OCI-LY7 (cell line): Measurements from ENCODE around the gene HBB. TPM values are rescaled to one million over a fixed set of nuclear protein-coding genes. Genes with fewer than 3 reads are reported as not detected.

Source experiments
- BruUV-seq: library from RNA; stranded (reverse); fragments of 400-500 nt; replicated peaks from 2 replicates; lab custom pipeline; 2021; lab: Mats Ljungman, UMichigan
- CTCF ChIA-PET: fragments of 300-600 bp; sonication (Branson Sonifier 250); formaldehyde crosslinking; loops from one replicate; lab custom pipeline; 2022; ENCODE audit warnings: antibody characterized with exemption; ENCODE audit not compliant: unreplicated experiment; lab: Charles Lee
- POLR2A ChIA-PET: fragments of 300-600 bp; sonication (Branson Sonifier 250); formaldehyde crosslinking; loops from one replicate; lab custom pipeline; 2022; ENCODE audit warnings: antibody characterized with exemption; lab: Charles Lee
- DNase-seq: peaks from one replicate; pipeline ENCODE4 v3.0.0-alpha.2; 2015; ENCODE audit warnings: low spot score
- H2AFZ ChIP-seq: fragments of 200-600 bp; sonication (generic), shearing (Covaris generic); 2 replicates; pipeline ENCODE4 v1.6.1; 2014; ENCODE audit warnings: mild to moderate bottlenecking, antibody characterized with exemption, low read length, moderate library complexity
- H3K27ac ChIP-seq: fragments of 200-600 bp; sonication (generic); 2 replicates; pipeline ENCODE4 v1.5.1; 2014; ENCODE audit warnings: mixed run types, low read depth, mild to moderate bottlenecking, moderate library complexity, low read length, inconsistent platforms; ENCODE audit not compliant: poor library complexity, severe bottlenecking
- H3K36me3 ChIP-seq: fragments of 200-600 bp; sonication (generic); 2 replicates; pipeline ENCODE4 v1.6.1; 2014; ENCODE audit warnings: mild to moderate bottlenecking, antibody characterized with exemption, low read length, moderate library complexity, mixed read lengths; ENCODE audit not compliant: insufficient read depth
- H3K4me1 ChIP-seq: fragments of 200-600 bp; sonication (generic); 2 replicates; pipeline ENCODE4 v1.5.1; 2014; ENCODE audit warnings: mild to moderate bottlenecking, low read length; ENCODE audit not compliant: insufficient read depth, poor library complexity, severe bottlenecking
- H3K4me2 ChIP-seq: fragments of 200-600 bp; sonication (generic); 2 replicates; pipeline ENCODE4 v1.6.1; 2014; ENCODE audit warnings: mild to moderate bottlenecking, low read length
- H3K4me3 ChIP-seq: fragments of 200-600 bp; sonication (generic); 2 replicates; pipeline ENCODE4 v1.5.1; 2014; ENCODE audit warnings: mild to moderate bottlenecking, low read depth, low read length; ENCODE audit not compliant: poor library complexity, severe bottlenecking
- H3K79me2 ChIP-seq: fragments of 200-600 bp; sonication (generic); 2 replicates; pipeline ENCODE4 v1.6.1; 2016; ENCODE audit warnings: low read depth, mild to moderate bottlenecking, low read length, moderate library complexity, mixed read lengths; ENCODE audit not compliant: insufficient read depth
- H3K9me2 ChIP-seq: fragments of 200-600 bp; sonication (generic); 2 replicates; pipeline ENCODE4 v1.6.1; 2016; ENCODE audit warnings: mild to moderate bottlenecking, low read length, mixed read lengths; ENCODE audit not compliant: insufficient read depth
- H3K9me3 ChIP-seq: fragments of 200-600 bp; sonication (generic); 2 replicates; pipeline ENCODE4 v1.6.1; 2014; ENCODE audit warnings: mild to moderate bottlenecking, mixed run types, low read length, mixed read lengths
- H4K20me1 ChIP-seq: fragments of 200-600 bp; sonication (generic); 2 replicates; pipeline ENCODE4 v1.6.1; 2014; ENCODE audit warnings: mild to moderate bottlenecking, antibody characterized with exemption, low read length, moderate library complexity, mixed read lengths; ENCODE audit not compliant: insufficient read depth
- EZH2phosphoT487 ChIP-seq: fragments of 200-600 bp; sonication (generic); IDR thresholded peaks from 2 replicates; pipeline ENCODE4 v1.6.1; 2018; ENCODE audit warnings: low read depth, borderline replicate concordance, mild to moderate bottlenecking, mixed run types, antibody characterized with exemption, low read length, moderate library complexity, mixed read lengths
- intact Hi-C: fragments of 100-400 bp; cut with micrococcal nuclease; formaldehyde crosslinking; loops from one replicate; pipeline ENCODE4 v1.10.0; 2022; ENCODE audit not compliant: unreplicated experiment
- total RNA-seq, 2 experiments: library from RNA; depleted of rRNA in 1 of 2; stranded (reverse); fragments of >200 nt in 1 of 2; shearing (Covaris generic) in 1 of 2; gene quantifications; 2 replicates each; pipeline ENCODE4 v1.2.3, GENCODE V29; 2014 to 2022
- TF ChIP-seq, protein P1 (sequence below): fragments of 200-600 bp; sonication (generic); conservative IDR thresholded peaks from 2 replicates; pipeline ENCODE4 v1.5.1; 2014; ENCODE audit warnings: mild to moderate bottlenecking, antibody characterized with exemption, low read length, moderate library complexity, mixed read lengths

Gene HBB
- total RNA-seq, 2 experiments from 2014 or later = not detected

DNA sequence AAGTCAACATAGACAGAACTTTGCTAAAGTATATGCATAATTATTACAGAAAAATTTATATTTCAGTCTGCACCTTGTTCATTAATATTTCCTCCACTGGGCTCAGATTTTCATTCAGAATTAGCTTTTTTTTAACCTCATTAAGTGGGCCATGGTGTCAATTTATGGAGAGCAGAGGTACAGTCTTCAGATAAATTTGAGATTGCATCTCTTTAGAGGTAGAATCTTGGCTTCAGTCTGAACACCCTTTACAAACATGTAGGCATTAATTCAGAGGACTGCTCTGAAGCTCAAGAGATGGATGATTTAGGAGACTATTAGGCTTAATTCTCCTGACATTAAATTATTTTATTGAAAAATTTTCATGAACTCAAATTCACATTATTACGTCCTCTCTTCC lies 3.4 kb upstream of the HBB start:
- Histone ChIP-seq H3K27ac (no peak overlapping the region), H3K9me3 (no peaks in the 10 kb centered on the region), H3K4me3 (no peak overlapping the region), H3K79me2 (no peaks in the 10 kb centered on the region), H3K4me1 (no peaks in the 10 kb centered on the region), H3K36me3 (no peaks in the 10 kb centered on the region), H3K9me2 (no peaks in the 10 kb centered on the region), H3K4me2 (no peak overlapping the region), H2AFZ (no peak overlapping the region), H4K20me1 (no peaks in the 10 kb centered on the region)
- DNase-seq = no peak
- TF ChIP-seq, protein P1, sequence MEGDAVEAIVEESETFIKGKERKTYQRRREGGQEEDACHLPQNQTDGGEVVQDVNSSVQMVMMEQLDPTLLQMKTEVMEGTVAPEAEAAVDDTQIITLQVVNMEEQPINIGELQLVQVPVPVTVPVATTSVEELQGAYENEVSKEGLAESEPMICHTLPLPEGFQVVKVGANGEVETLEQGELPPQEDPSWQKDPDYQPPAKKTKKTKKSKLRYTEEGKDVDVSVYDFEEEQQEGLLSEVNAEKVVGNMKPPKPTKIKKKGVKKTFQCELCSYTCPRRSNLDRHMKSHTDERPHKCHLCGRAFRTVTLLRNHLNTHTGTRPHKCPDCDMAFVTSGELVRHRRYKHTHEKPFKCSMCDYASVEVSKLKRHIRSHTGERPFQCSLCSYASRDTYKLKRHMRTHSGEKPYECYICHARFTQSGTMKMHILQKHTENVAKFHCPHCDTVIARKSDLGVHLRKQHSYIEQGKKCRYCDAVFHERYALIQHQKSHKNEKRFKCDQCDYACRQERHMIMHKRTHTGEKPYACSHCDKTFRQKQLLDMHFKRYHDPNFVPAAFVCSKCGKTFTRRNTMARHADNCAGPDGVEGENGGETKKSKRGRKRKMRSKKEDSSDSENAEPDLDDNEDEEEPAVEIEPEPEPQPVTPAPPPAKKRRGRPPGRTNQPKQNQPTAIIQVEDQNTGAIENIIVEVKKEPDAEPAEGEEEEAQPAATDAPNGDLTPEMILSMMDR = no peak
- no peak for TF ChIP-seq EZH2phosphoT487
- no TSS peak for BruUV-seq
- ChIA-PET POLR2A (no interaction called here), CTCF (no interaction called here)
- intact Hi-C loops = no loop called here

DNA sequence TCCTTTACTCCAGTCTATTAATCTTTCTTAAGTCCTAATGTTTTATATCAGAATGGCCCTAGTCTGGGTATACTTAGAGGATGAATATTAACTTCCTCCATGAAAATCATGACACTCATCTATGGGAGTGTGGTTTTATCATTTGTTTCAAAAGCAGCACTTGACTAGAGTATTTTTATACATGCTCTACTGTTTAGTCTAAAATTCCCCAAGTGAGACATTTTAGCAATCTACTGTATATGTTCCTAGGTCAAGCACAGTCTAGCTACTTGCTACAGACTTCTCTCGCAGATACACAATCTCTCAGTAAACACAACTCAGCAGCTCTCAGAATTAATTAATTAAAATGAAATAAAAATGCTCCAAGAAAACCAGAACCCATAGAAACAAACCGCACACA lies 2.9 kb upstream of the HBB start:
- TF ChIP-seq EZH2phosphoT487 = no peak
- TF ChIP-seq, protein P1 = no peak
- Histone ChIP-seq H3K27ac (no peak overlapping the region), H3K79me2 (no peaks in the 10 kb centered on the region), H3K9me2 (no peaks in the 10 kb centered on the region), H2AFZ (no peak overlapping the region), H3K9me3 (no peaks in the 10 kb centered on the region), H3K36me3 (no peaks in the 10 kb centered on the region), H3K4me1 (no peaks in the 10 kb centered on the region), H3K4me3 (no peak overlapping the region), H3K4me2 (no peak overlapping the region), H4K20me1 (no peaks in the 10 kb centered on the region)
- ChIA-PET POLR2A (interaction anchor here (0.7 kb wide), 1 partner anchor 19 kb away, joined by 3 read pairs; no protein-coding TSS in a partner anchor), CTCF (no interaction called here)
- no peak for DNase-seq
- intact Hi-C loops = no loop called here
- no TSS peak for BruUV-seq

DNA sequence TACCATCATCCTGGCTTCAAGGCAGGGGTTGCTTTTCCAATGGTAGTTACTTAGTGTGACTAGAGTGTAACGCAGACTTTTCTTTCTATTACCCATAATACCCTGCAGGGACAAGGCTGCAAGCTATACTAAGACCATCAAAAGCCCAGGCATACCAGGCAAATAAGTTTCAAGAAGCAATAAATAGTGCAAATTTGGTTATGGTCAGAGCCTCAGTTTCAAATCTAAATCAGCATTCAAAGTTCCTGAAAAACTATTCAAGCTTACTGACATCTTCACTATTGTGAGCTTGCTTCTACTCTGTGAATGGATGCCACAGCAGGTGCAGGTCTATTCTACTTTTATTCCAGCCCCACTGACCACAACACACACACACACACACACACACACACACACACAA lies 2.5 kb upstream of the HBB start:
- no peaks in the 10 kb centered on the region for H3K79me2 ChIP-seq
- H3K27ac ChIP-seq = no peak overlapping the region
- BruUV-seq = no TSS peak
- ChIA-PET CTCF (no interaction called here), POLR2A (interaction anchor here (0.6 to 0.7 kb wide), 2 partner anchors 11 to 18 kb away, joined by 3 read pairs; no protein-coding TSS in a partner anchor)
- no peak for DNase-seq
- no peak overlapping the region for H3K4me2 ChIP-seq
- no peak overlapping the region for H3K4me3 ChIP-seq
- H3K4me1 ChIP-seq = no peaks in the 10 kb centered on the region
- H3K9me2 ChIP-seq = no peaks in the 10 kb centered on the region
- TF ChIP-seq, protein P1 = no peak
- TF ChIP-seq EZH2phosphoT487 = no peak
- H3K36me3 ChIP-seq = no peaks in the 10 kb centered on the region
- H4K20me1 ChIP-seq = no peaks in the 10 kb centered on the region
- intact Hi-C loops = no loop called here
- H2AFZ ChIP-seq = no peak overlapping the region
- H3K9me3 ChIP-seq = no peaks in the 10 kb centered on the region
